H1 (cell line): ENCODE data around the gene C1orf146. TPM values are rescaled to one million over a fixed set of nuclear protein-coding genes. Genes with fewer than 3 reads are reported as not detected.
"Not testable (repeated sequence)": the region's sequence is repeated elsewhere in the genome, so short reads cannot be mapped to it uniquely, and the experiment has no call there.

ENCODE experiments used
- CTCF ChIA-PET: fragments of 300-600 bp; sonication (Branson Sonifier 250); formaldehyde crosslinking; loops from one replicate; lab custom pipeline; 2021; ENCODE audit not compliant: partially characterized antibody; lab: Charles Lee
- POLR2A ChIA-PET: fragments of 300-600 bp; sonication (Branson Sonifier 250); formaldehyde crosslinking; loops from one replicate; lab custom pipeline; 2021; ENCODE audit warnings: inconsistent platforms; ENCODE audit not compliant: partially characterized antibody; lab: Charles Lee
- DNase-seq, 2 experiments: peaks; one replicate each; pipeline versions ENCODE4 v3.0.0 to v3.0.0-alpha.2; 2010 to 2022; ENCODE audit warnings: low spot score in 2 of 2, low read depth in 1 of 2, mixed read lengths in 1 of 2
- FAIRE-seq: peaks from 2 replicates; lab custom pipeline; 2011; peaks lifted over from hg19 to GRCh38; lab: Jason Lieb, UNC
- H2AFZ ChIP-seq: 2 replicates; pipeline ENCODE4 v1.8.1; 2012; ENCODE audit warnings: low read length, inconsistent platforms
- H2AK5ac ChIP-seq: 2 replicates; pipeline ENCODE4 v1.6.1; 2013; ENCODE audit warnings: low read depth, low read length
- H2BK120ac ChIP-seq: replicated peaks from 2 replicates; pipeline ENCODE3; 2013; ENCODE audit warnings: low read depth, low read length, inconsistent platforms
- H2BK12ac ChIP-seq: 2 replicates; pipeline ENCODE4 v1.6.1; 2013; ENCODE audit warnings: low read depth, low read length
- H2BK15ac ChIP-seq: 2 replicates; pipeline ENCODE4 v1.6.1; 2013; ENCODE audit warnings: low read length
- H2BK20ac ChIP-seq: 2 replicates; pipeline ENCODE4 v1.6.1; 2013; ENCODE audit warnings: low read length
- H2BK5ac ChIP-seq: 2 replicates; pipeline ENCODE4 v1.6.1; 2013; ENCODE audit warnings: low read depth, low read length
- H3K14ac ChIP-seq: 2 replicates; pipeline ENCODE4 v1.6.1; 2013; ENCODE audit warnings: inconsistent platforms; ENCODE audit not compliant: insufficient read length
- H3K18ac ChIP-seq: 2 replicates; pipeline ENCODE4 v1.6.1; 2013; ENCODE audit warnings: low read length; ENCODE audit errors: extremely low read depth
- H3K23ac ChIP-seq: 2 replicates; pipeline ENCODE4 v1.6.1; 2013; ENCODE audit warnings: inconsistent platforms; ENCODE audit not compliant: insufficient read length
- H3K23me2 ChIP-seq: 2 replicates; pipeline ENCODE4 v1.6.1; 2013; ENCODE audit warnings: low read depth, low read length
- H3K27ac ChIP-seq: 2 replicates; pipeline ENCODE4 v1.6.1; 2011; ENCODE audit warnings: low read depth, low read length, inconsistent platforms
- H3K27me3 ChIP-seq, 4 experiments: replicated peaks in 1 of 4; 1 replicate in 1 of 4; 2 replicates in 3 of 4; pipeline versions ENCODE4 v1.6.1 to v1.8.1; 2011 to 2013; ENCODE audit warnings: low read length in 3 of 4, mild to moderate bottlenecking in 3 of 4, inconsistent platforms in 2 of 4, mixed read lengths in 2 of 4, moderate library complexity in 1 of 4; ENCODE audit not compliant: control insufficient read depth in 3 of 4, insufficient read depth in 3 of 4; ENCODE audit errors: extremely low read depth in 1 of 4
- H3K36me3 ChIP-seq, 4 experiments: 2 replicates each; pipeline versions ENCODE4 v1.6.1 to v1.8.1; 2011 to 2013; ENCODE audit warnings: mild to moderate bottlenecking in 4 of 4, low read length in 3 of 4, moderate library complexity in 2 of 4, control low read depth in 1 of 4, inconsistent platforms in 1 of 4; ENCODE audit not compliant: insufficient read depth in 4 of 4, control insufficient read depth in 2 of 4
- H3K4ac ChIP-seq: replicated peaks from 2 replicates; pipeline ENCODE3; 2013; ENCODE audit warnings: low read length, low read depth, mixed read lengths, inconsistent platforms; ENCODE audit not compliant: insufficient read length
- H3K4me1 ChIP-seq, 4 experiments: replicated peaks in 1 of 4; 1 replicate in 1 of 4; 2 replicates in 3 of 4; pipeline versions ENCODE4 v1.6.1 to v1.8.1; 2011 to 2013; ENCODE audit warnings: low read length in 3 of 4, inconsistent platforms in 2 of 4, mixed read lengths in 1 of 4; ENCODE audit not compliant: insufficient read depth in 4 of 4, control insufficient read depth in 3 of 4
- H3K4me2 ChIP-seq, 2 experiments: 2 replicates each; pipeline versions ENCODE4 v1.6.1 to v1.8.1; 2011 to 2013; ENCODE audit warnings: low read depth in 2 of 2, low read length in 2 of 2, control low read depth in 1 of 2, inconsistent platforms in 1 of 2, mild to moderate bottlenecking in 1 of 2; ENCODE audit not compliant: insufficient read depth in 1 of 2
- H3K4me3 ChIP-seq, 4 experiments: fragments of 200-600, 300-600 bp in 1 of 4; sonication (generic), shearing (Covaris generic), sonication (Bioruptor Twin) in 1 of 4; 2 replicates each; pipeline versions ENCODE4 v1.5.1 to v1.8.1; 2011 to 2016; ENCODE audit warnings: low read length in 4 of 4, low read depth in 3 of 4, control low read depth in 2 of 4, inconsistent platforms in 2 of 4, mild to moderate bottlenecking in 2 of 4, mixed read lengths in 1 of 4, moderate library complexity in 1 of 4; ENCODE audit not compliant: insufficient read depth in 2 of 4; ENCODE audit errors: extremely low read depth in 1 of 4
- H3K56ac ChIP-seq: replicated peaks from 2 replicates; pipeline ENCODE3; 2013; ENCODE audit warnings: low read depth, mild to moderate bottlenecking, mixed read lengths, low read length, inconsistent platforms; ENCODE audit not compliant: insufficient read length
- H3K79me1 ChIP-seq: 2 replicates; pipeline ENCODE4 v1.6.1; 2013; ENCODE audit warnings: low read depth, low read length, control low read depth
- H3K79me2 ChIP-seq, 2 experiments: 2 replicates each; pipeline versions ENCODE4 v1.6.1 to v1.8.1; 2012 to 2013; ENCODE audit warnings: low read length in 2 of 2, mild to moderate bottlenecking in 2 of 2, inconsistent platforms in 1 of 2; ENCODE audit not compliant: insufficient read depth in 2 of 2, control insufficient read depth in 1 of 2
- H3K9ac ChIP-seq, 4 experiments: replicated peaks in 1 of 4; 1 replicate in 1 of 4; 2 replicates in 3 of 4; pipeline versions ENCODE4 v1.6.1 to v1.8.1; 2011 to 2013; ENCODE audit warnings: low read depth in 3 of 4, low read length in 3 of 4, control low read depth in 2 of 4, mild to moderate bottlenecking in 2 of 4, moderate library complexity in 2 of 4, inconsistent platforms in 1 of 4; ENCODE audit errors: extremely low read depth in 1 of 4
- H3K9me3 ChIP-seq, 2 experiments: 2 replicates each; pipeline versions ENCODE4 v1.6.1 to v1.8.1; 2012 to 2013; ENCODE audit warnings: mild to moderate bottlenecking in 2 of 2, moderate library complexity in 2 of 2, control low read depth in 1 of 2, inconsistent platforms in 1 of 2, low read depth in 1 of 2, low read length in 1 of 2, mixed read lengths in 1 of 2; ENCODE audit not compliant: insufficient read depth in 2 of 2
- H4K20me1 ChIP-seq, 2 experiments: replicated peaks in 1 of 2; 2 replicates each; pipeline versions ENCODE3 to v1.8.1; 2011 to 2013; ENCODE audit warnings: inconsistent platforms in 2 of 2, low read length in 2 of 2, mild to moderate bottlenecking in 1 of 2; ENCODE audit not compliant: insufficient read depth in 2 of 2, control insufficient read depth in 1 of 2
- H4K5ac ChIP-seq: 2 replicates; pipeline ENCODE4 v1.6.1; 2013; ENCODE audit warnings: low read length, low read depth, mixed read lengths, inconsistent platforms; ENCODE audit not compliant: insufficient read length
- H4K8ac ChIP-seq: 2 replicates; pipeline ENCODE4 v1.8.0; 2013; ENCODE audit warnings: mild to moderate bottlenecking, moderate library complexity, low read length, inconsistent platforms; ENCODE audit not compliant: insufficient read depth; ENCODE audit errors: extremely low read depth
- H4K91ac ChIP-seq: replicated peaks from 2 replicates; pipeline ENCODE3; 2013; ENCODE audit warnings: low read length, mixed read lengths, inconsistent platforms; ENCODE audit not compliant: insufficient read length
- WGBS, 2 experiments: shearing (Covaris generic) in 1 of 2; methylation state at CpG; one replicate each; pipeline versions ENCODE4 v1.1.6 to v1.1.7; 2013 to 2015; ENCODE audit warnings: low lambda C conversion rate in 2 of 2, mixed read lengths in 2 of 2, inconsistent platforms in 1 of 2, low coverage in 1 of 2, missing lambda C conversion rate in 1 of 2; ENCODE audit not compliant: insufficient replicate concordance in 2 of 2, insufficient coverage in 1 of 2, insufficient read length in 1 of 2; ENCODE audit errors: extremely low coverage in 1 of 2, missing lambda C conversion rate in 1 of 2; 5-methylcytosine and 5-hydroxymethylcytosine counted together
- polyA plus RNA-seq, 7 experiments: library from polyadenylated mRNA; depleted of rRNA in 3 of 7; stranded (reverse) in 5 of 7; unstranded in 2 of 7; fragments of >200 nt in 5 of 7; fragments of 200-250 nt in 2 of 7; gene quantifications; 1 replicate in 5 of 7; 2 replicates in 1 of 7; 4 replicates in 1 of 7; pipeline versions ENCODE4 v1.2.1 to v1.2.3, GENCODE V29; 2011 to 2013; ENCODE audit warnings: missing spikeins in 2 of 7, mixed read lengths in 2 of 7
- total RNA-seq: library from RNA; stranded (reverse); fragmentation: NEBNext Ultra II Directional; extraction: Animal tissue kit (Norgen Biotek cat#: 25700); gene quantifications from 2 replicates; pipeline ENCODE4 v1.2.1, GENCODE V29; 2021

Gene C1orf146
- total and polyA plus RNA-seq, 2 of the 8 experiments (the other 6 are each of a cell fraction or from before 2014, with no cell fraction given) = not detected

GRCh38 chr1:92279781-92280180 is 62.1 kb downstream of the C1orf146 start:
- H4K20me1 ChIP-seq, H2BK5ac ChIP-seq, H2AK5ac ChIP-seq, H4K91ac ChIP-seq, DNase-seq, H3K79me1 ChIP-seq, H2BK20ac ChIP-seq, H3K23me2 ChIP-seq, H2AFZ ChIP-seq, H3K9ac ChIP-seq, FAIRE-seq, H3K79me2 ChIP-seq, H3K9me3 ChIP-seq, H3K4me3 ChIP-seq, H2BK120ac ChIP-seq, H2BK12ac ChIP-seq, H3K18ac ChIP-seq, H3K27me3 ChIP-seq, H2BK15ac ChIP-seq, H4K8ac ChIP-seq, H3K14ac ChIP-seq, H3K56ac ChIP-seq, H4K5ac ChIP-seq, H3K4ac ChIP-seq, H3K23ac ChIP-seq, H3K4me2 ChIP-seq, H3K27ac ChIP-seq, H3K4me1 ChIP-seq: not testable (repeated sequence)
- POLR2A ChIA-PET = interaction anchor here (1.3 kb wide), 1 partner anchor 18 kb away, joined by 5 read pairs; no protein-coding TSS in a partner anchor
- WGBS, 2 experiments = 92% methylated on average over 15 of the region's 15 CpGs; no CpG with 5 or more reads in 1 of the 2 experiments
- H3K36me3 ChIP-seq = peaks cover 0 to 13% (median 4%) of the 10 kb centered on the region in 4 experiments; a peak in 3 of 8 replicates
- CTCF ChIA-PET = interaction anchor here (0.8 to 2.2 kb wide), 4 partner anchors 10 to 284 kb away, joined by 3 to 6 read pairs (median 4); no protein-coding TSS in a partner anchor

GRCh38 chr1:92281411-92281810 is 63.7 kb downstream of the C1orf146 start:
- H3K27ac ChIP-seq, H3K23ac ChIP-seq, H3K4me2 ChIP-seq, H4K91ac ChIP-seq, H2BK5ac ChIP-seq, H3K79me2 ChIP-seq, H3K56ac ChIP-seq, H3K18ac ChIP-seq, H3K4me3 ChIP-seq, H3K9ac ChIP-seq, H2AFZ ChIP-seq, H4K8ac ChIP-seq, H3K79me1 ChIP-seq, H2AK5ac ChIP-seq, H2BK20ac ChIP-seq, POLR2A ChIA-PET, H4K20me1 ChIP-seq, H3K14ac ChIP-seq, DNase-seq, H2BK120ac ChIP-seq, H3K9me3 ChIP-seq, H3K23me2 ChIP-seq, H2BK15ac ChIP-seq, H3K4ac ChIP-seq, H2BK12ac ChIP-seq, H3K27me3 ChIP-seq, H3K4me1 ChIP-seq, FAIRE-seq, H4K5ac ChIP-seq: not testable (repeated sequence)
- peaks cover 0 to 17% (median 7%) of the 10 kb centered on the region in 4 experiments; a peak in 4 of 8 replicates for H3K36me3 ChIP-seq
- CTCF ChIA-PET = interaction anchor here (1.1 kb wide), 1 partner anchor 19 kb away, joined by 3 read pairs; no protein-coding TSS in a partner anchor
- 100% methylated on average over 2 of the region's 2 CpGs; no CpG with 5 or more reads in 1 of the 2 experiments for WGBS, 2 experiments
